Heart left ventricle (tissue), 13 donors: ENCODE measurements around the gene CNTD1.

Experiments used
- CTCF ChIP-seq, 12 donors: fragments of 200-600 bp; sonication (generic) in 4 of 12; IDR thresholded peaks; one replicate each; pipeline versions ENCODE4 v1.5.0 to v1.8.0; 2018 to 2022; ENCODE audit warnings: antibody characterized with exemption in 12 of 12, mild to moderate bottlenecking in 5 of 12
- POLR2A ChIP-seq, 2 donors: fragments of 450-650 bp; IDR thresholded peaks; one replicate each; pipeline ENCODE4 v1.6.1; 2017; ENCODE audit warnings: antibody characterized with exemption in 2 of 2, mild to moderate bottlenecking in 2 of 2, moderate library complexity in 2 of 2
- donor health status: ischemic (EF 13 %, LVEDD 7.1; RV severe dilation, severe dysfunction).
- donor health status: DM: no; HTN: yes; CAD: no.
- donor health status: DM: no; HTN: no; CAD: no.
- donor health status: ischemic (EF 25% LVEDD 6.9; RV normal size, moderate dysfunction).
- donor health status: ischemic (EF 25% LVEDD 5.7; RV mildly dilated, moderate dysfunction).
- donor health status: ischemic (EF 35%, LVEDD 5.7; RV mildly dilated, moderate dysfunction).
- donor health status: nonischemic (EF 11% LVEDD 7.7; RV severe dilation, severe dysfunction).
- donor health status: DM: yes; HTN: yes; CAD: no.
- donor health status: PGD.
- donor health status: ischemic (EF 29% LVEDD 5.4; RV normal size, mild dysfunction).
- donor health status: nonischemic (EF 23%, LVEDD 6.1; RV moderate dilation, normal function).

GRCh38 chr17:42761638-42762037 is 37.0 kb upstream of the CNTD1 start:
- TF ChIP-seq CTCF (IDR thresholded peaks at IDR 0.05) (no peak), POLR2A (IDR thresholded peaks at IDR 0.05) (no peak)
